Measurements from ENCODE around the gene ZFYVE26. TPM values are rescaled to one million over a fixed set of nuclear protein-coding genes. Genes with fewer than 3 reads are reported as not detected.

The ZFYVE26 gene
- total RNA-seq, 2 donors from 2014 or later = 12.2 to 33.7 TPM

DNA sequence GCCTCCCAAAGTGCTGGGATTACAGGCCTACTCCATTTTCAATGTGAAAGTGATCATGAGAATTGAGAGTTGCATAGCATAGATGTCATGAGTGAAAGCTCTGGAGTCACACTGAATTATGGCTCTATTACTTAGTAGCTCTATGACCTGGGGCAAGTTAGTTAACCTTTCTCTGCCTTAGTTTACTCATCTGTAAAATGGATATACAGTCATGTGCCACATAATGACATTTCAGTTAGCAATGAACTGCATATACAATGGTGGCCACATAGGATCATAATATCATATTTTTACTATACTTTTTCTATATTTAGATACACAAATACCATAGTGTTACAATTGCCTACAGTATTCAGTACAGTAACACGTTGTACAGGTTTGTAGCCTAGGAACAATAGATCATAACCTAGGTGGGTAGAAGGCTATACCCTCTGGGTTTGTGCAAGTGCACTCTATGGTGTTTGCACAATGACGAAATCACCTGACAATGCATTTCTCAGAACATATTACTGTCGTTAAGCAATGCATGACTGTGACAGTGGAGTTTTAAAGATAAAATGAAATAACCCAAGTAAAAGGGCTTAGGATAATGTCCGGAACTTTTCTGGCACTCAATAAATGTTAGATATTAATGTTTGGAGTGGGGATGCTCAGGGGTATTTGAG, 53.1 kb downstream of the ZFYVE26 start:
- Histone ChIP-seq H3K4me1 (replicated peaks) (no peaks in the 10 kb centered on the region), H3K27ac (no peak overlapping the region), H3K4me3 (no peak overlapping the region), H3K9me3 (no peaks in the 10 kb centered on the region), H3K27me3 (replicated peaks; ENCODE audit: insufficient read depth) (no peaks in the 10 kb centered on the region), H3K36me3 (peaks cover 0 to 9% of the 10 kb centered on the region in 2 donors)
- no peak for DNase-seq (ENCODE audit: low spot score)
- TF ChIP-seq POLR2A (IDR thresholded peaks at IDR 0.05) = no peak
- intact Hi-C loops (cut with DNase I) = no loop called here
- 67% methylated on average over 4 of the region's 4 CpGs for WGBS

DNA sequence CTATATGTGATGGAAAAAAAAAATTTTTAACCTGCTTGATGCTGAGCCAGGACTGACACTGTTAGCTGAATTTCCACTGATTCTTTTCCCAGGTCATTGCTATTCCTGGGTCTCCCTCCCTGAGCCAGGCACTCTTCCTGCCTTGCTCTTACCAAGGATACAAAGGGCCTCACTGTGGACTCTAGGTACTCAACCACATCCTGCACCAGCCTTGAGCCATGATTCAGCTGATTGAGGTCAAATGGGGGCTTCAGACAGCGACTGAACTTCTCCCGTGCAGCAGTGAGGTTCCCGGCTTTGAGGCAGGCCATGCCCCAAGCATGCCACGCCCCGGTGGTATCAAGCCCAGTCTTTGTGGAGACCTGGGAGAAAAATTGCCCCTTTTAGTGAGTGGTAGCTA, 54.3 kb downstream of the ZFYVE26 start:
- H3K36me3 ChIP-seq = peaks cover 0 to 9% of the 10 kb centered on the region in 2 donors
- H3K27ac ChIP-seq = no peak overlapping the region
- H3K4me3 ChIP-seq = no peak overlapping the region
- no peaks in the 10 kb centered on the region for H3K9me3 ChIP-seq
- no peaks in the 10 kb centered on the region for H3K27me3 ChIP-seq (replicated peaks; ENCODE audit: insufficient read depth)
- 85% methylated on average over 5 of the region's 5 CpGs for WGBS
- intact Hi-C loops (cut with DNase I) = no loop called here
- no peak for DNase-seq (ENCODE audit: low spot score)
- no peaks in the 10 kb centered on the region for H3K4me1 ChIP-seq (replicated peaks)
- TF ChIP-seq, protein P1, sequence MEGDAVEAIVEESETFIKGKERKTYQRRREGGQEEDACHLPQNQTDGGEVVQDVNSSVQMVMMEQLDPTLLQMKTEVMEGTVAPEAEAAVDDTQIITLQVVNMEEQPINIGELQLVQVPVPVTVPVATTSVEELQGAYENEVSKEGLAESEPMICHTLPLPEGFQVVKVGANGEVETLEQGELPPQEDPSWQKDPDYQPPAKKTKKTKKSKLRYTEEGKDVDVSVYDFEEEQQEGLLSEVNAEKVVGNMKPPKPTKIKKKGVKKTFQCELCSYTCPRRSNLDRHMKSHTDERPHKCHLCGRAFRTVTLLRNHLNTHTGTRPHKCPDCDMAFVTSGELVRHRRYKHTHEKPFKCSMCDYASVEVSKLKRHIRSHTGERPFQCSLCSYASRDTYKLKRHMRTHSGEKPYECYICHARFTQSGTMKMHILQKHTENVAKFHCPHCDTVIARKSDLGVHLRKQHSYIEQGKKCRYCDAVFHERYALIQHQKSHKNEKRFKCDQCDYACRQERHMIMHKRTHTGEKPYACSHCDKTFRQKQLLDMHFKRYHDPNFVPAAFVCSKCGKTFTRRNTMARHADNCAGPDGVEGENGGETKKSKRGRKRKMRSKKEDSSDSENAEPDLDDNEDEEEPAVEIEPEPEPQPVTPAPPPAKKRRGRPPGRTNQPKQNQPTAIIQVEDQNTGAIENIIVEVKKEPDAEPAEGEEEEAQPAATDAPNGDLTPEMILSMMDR (IDR thresholded peaks at IDR 0.05) = no peak
- TF ChIP-seq POLR2AphosphoS5 (IDR thresholded peaks at IDR 0.05) = no peak

DNA sequence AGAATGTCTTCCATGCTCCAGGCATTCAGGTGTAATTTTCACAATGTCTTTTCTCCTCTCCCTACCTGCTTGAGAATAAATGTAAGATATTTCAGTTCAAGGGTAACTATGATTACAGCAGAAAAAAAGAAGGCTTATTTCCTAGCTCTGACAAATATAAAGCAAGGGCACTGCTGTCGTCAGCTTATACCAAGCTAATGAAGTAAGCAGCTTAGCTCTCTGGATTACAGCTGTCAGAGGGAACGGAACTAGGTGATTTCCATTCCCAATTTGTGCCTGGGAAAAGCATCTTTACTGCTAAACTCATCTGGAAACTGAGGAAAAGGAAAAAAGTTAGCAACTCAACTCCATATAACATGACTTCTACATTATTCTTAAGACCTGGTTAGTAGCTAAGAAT, 56.5 kb downstream of the ZFYVE26 start:
- no peak overlapping the region for H3K4me3 ChIP-seq
- no peaks in the 10 kb centered on the region for H3K9me3 ChIP-seq
- TF ChIP-seq POLR2A (IDR thresholded peaks at IDR 0.05) = no peak
- TF ChIP-seq POLR2AphosphoS5 (IDR thresholded peaks at IDR 0.05) = no peak
- TF ChIP-seq, protein P1 (IDR thresholded peaks at IDR 0.05) = no peak
- peaks cover 0 to 9% of the 10 kb centered on the region in 2 donors for H3K36me3 ChIP-seq
- H3K4me1 ChIP-seq (replicated peaks) = no peaks in the 10 kb centered on the region
- WGBS = 99% methylated on average over 2 of the region's 2 CpGs
- intact Hi-C loops (cut with DNase I) = no loop called here
- DNase-seq (ENCODE audit: low spot score) = no peak
- no peak overlapping the region for H3K27ac ChIP-seq
- no peaks in the 10 kb centered on the region for H3K27me3 ChIP-seq (replicated peaks; ENCODE audit: insufficient read depth)

DNA sequence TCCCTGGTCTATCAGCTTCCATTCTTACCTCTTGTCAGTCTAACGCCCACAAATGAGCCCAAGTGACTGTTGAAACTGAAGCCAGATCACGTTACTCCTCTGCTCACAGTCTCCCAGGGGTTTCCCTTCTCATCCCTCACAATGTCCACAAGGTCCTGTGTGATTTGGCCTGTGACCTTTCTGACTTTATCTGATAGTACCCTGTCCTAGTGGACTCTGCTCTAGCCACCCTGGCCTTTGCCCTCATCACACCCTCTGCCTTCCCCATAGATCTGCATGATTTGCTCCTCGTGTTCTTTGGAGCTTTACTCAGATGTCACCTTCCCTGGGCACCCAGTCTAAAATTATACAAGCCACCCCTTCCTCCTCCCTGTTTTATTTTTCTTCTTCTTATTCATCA, 59.2 kb downstream of the ZFYVE26 start:
- H3K36me3 ChIP-seq = peaks cover 0 to 17% of the 10 kb centered on the region in 2 donors
- intact Hi-C loops (cut with DNase I) = no loop called here
- WGBS = 90% methylated on average over 3 of the region's 3 CpGs

DNA sequence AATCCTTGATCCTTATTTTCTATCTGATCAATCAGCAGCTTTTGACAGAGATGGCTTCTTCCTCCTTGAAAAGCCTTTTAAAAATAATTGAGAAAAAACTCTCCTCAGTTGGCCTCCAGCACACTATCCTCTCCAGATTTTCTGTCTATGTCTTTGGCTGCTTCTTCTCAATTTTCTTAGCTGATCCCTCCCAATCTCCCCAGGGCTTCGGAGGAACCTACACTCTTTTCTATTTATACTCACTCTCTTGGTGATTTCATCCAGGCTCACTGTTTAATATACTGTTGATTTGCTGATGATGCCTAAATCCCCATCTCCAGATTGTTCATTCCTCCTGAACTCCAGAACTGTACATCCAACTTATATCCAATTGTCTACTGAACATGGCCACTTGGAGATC, 59.9 kb downstream of the ZFYVE26 start:
- H3K27ac ChIP-seq = no peak overlapping the region
- DNase-seq (ENCODE audit: low spot score) = no peak
- no peaks in the 10 kb centered on the region for H3K4me1 ChIP-seq (replicated peaks)
- WGBS = 100% methylated on average over 1 of the region's 1 CpG
- H3K4me3 ChIP-seq = no peak overlapping the region
- no peaks in the 10 kb centered on the region for H3K9me3 ChIP-seq
- TF ChIP-seq, protein P1 (IDR thresholded peaks at IDR 0.05) = no peak
- TF ChIP-seq POLR2A (IDR thresholded peaks at IDR 0.05) (no peak), POLR2AphosphoS5 (IDR thresholded peaks at IDR 0.05) (no peak)
- peaks cover 0 to 17% of the 10 kb centered on the region in 2 donors for H3K36me3 ChIP-seq
- intact Hi-C loops (cut with DNase I) = no loop called here
- no peaks in the 10 kb centered on the region for H3K27me3 ChIP-seq (replicated peaks; ENCODE audit: insufficient read depth)

More for the DNA sequence above, 59.2 kb downstream of the ZFYVE26 start:
- H3K27me3 ChIP-seq (replicated peaks; ENCODE audit: insufficient read depth) = no peaks in the 10 kb centered on the region
- H3K27ac ChIP-seq = no peak overlapping the region
- no peaks in the 10 kb centered on the region for H3K9me3 ChIP-seq
- TF ChIP-seq POLR2AphosphoS5 (IDR thresholded peaks at IDR 0.05) (no peak), POLR2A (IDR thresholded peaks at IDR 0.05) (no peak)
- TF ChIP-seq, protein P1 (IDR thresholded peaks at IDR 0.05) = no peak
- H3K4me3 ChIP-seq = no peak overlapping the region
- H3K4me1 ChIP-seq (replicated peaks) = no peaks in the 10 kb centered on the region
- DNase-seq (ENCODE audit: low spot score) = no peak
